HCT116 (cell line): Measurements from ENCODE around the gene HAPLN3. TPM values are rescaled to one million over a fixed set of nuclear protein-coding genes. Genes with fewer than 3 reads are reported as not detected.

ENCODE experiments used
- ATAC-seq: fragments of 200-7000 bp; cut with Tn5 transposase; 2 replicates; pipeline ENCODE4 v1.9.1; 2020; ENCODE audit warnings: mild to moderate bottlenecking, moderate library complexity
- BruUV-seq: library from RNA; stranded (reverse); fragments of 400-500 nt; replicated peaks from 2 replicates; lab custom pipeline; 2021; lab: Mats Ljungman, UMichigan
- CTCF ChIA-PET: fragments of 300-600 bp; sonication (Branson Sonifier 250); formaldehyde crosslinking; loops from one replicate; lab custom pipeline; 2021; ENCODE audit warnings: antibody characterized with exemption; lab: Charles Lee
- POLR2A ChIA-PET: fragments of 300-600, 350-600 bp; sonication (Branson Sonifier 250); formaldehyde crosslinking; loops from one replicate; lab custom pipeline; 2021; ENCODE audit warnings: antibody characterized with exemption; lab: Charles Lee
- RAD21 ChIA-PET, 2 experiments: fragments of 300-600 bp; sonication (Branson Sonifier 250); formaldehyde crosslinking; loops; one replicate each; lab custom pipeline; 2023; ENCODE audit warnings: low total read pairs in 2 of 2; ENCODE audit not compliant: uncharacterized antibody in 2 of 2, unreplicated experiment in 2 of 2, low non-redundant PET in 1 of 2; lab: Charles Lee
- DNase-seq: peaks from one replicate; pipeline ENCODE4 v3.0.0-alpha.2; 2010; ENCODE audit warnings: low read depth, low spot score
- H2AFZ ChIP-seq: fragments of 200-600 bp; shearing (Covaris generic), sonication (generic); 2 replicates; pipeline ENCODE4 v1.6.1; 2017; ENCODE audit warnings: low read depth, mixed run types, mixed read lengths, antibody characterized with exemption, low read length; ENCODE audit not compliant: poor library complexity, severe bottlenecking
- H3K27ac ChIP-seq: 2 replicates; pipeline ENCODE4 v1.5.1; 2012; ENCODE audit warnings: low read depth, low read length
- H3K27me3 ChIP-seq: fragments of 200-600 bp; sonication (generic); 2 replicates; pipeline ENCODE4 v1.6.1; 2016; ENCODE audit warnings: mixed run types, low read length, mixed read lengths; ENCODE audit not compliant: insufficient read depth
- H3K36me3 ChIP-seq, 2 experiments: fragments of 200-500 bp in 1 of 2; fragments of 200-600 bp in 1 of 2; sonication (Bioruptor generic) in 1 of 2; sonication (generic) in 1 of 2; 2 replicates each; pipeline versions ENCODE4 v1.5.1 to v1.6.1; 2014 to 2016; ENCODE audit warnings: low read length in 2 of 2, inconsistent platforms in 1 of 2, mixed read lengths in 1 of 2, mixed run types in 1 of 2; ENCODE audit not compliant: insufficient read depth in 2 of 2, control insufficient read depth in 1 of 2
- H3K4me1 ChIP-seq, 2 experiments: fragments of 200-600 bp in 1 of 2; sonication (generic) in 1 of 2; 2 replicates each; pipeline versions ENCODE4 v1.5.1 to v1.6.1; 2012 to 2017; ENCODE audit warnings: low read length in 2 of 2, inconsistent platforms in 1 of 2, mild to moderate bottlenecking in 1 of 2, mixed read lengths in 1 of 2, mixed run types in 1 of 2, moderate library complexity in 1 of 2; ENCODE audit not compliant: insufficient read depth in 2 of 2, control insufficient read depth in 1 of 2
- H3K4me2 ChIP-seq: fragments of 200-600 bp; sonication (generic); 2 replicates; pipeline ENCODE4 v1.6.1; 2017; ENCODE audit warnings: mixed run types, low read length, mixed read lengths
- H3K4me3 ChIP-seq, 2 experiments: fragments of 200-600 bp in 1 of 2; sonication (generic) in 1 of 2; replicated peaks in 1 of 2; 2 replicates each; pipeline ENCODE4 v1.5.1; 2011 to 2016; ENCODE audit warnings: low read length in 2 of 2, control low read depth in 1 of 2, low read depth in 1 of 2, mild to moderate bottlenecking in 1 of 2, mixed read lengths in 1 of 2, mixed run types in 1 of 2
- H3K79me2 ChIP-seq: fragments of 200-600 bp; sonication (generic); 2 replicates; pipeline ENCODE4 v1.6.1; 2017; ENCODE audit warnings: mild to moderate bottlenecking, mixed run types, low read length, moderate library complexity, mixed read lengths; ENCODE audit not compliant: insufficient read depth
- H3K9ac ChIP-seq: fragments of 200-600 bp; sonication (generic); 2 replicates; pipeline ENCODE4 v1.6.1; 2016; ENCODE audit warnings: low read length, mixed read lengths
- H3K9me2 ChIP-seq: fragments of 200-600 bp; sonication (generic), shearing (Covaris generic); 2 replicates; pipeline ENCODE4 v1.6.1; 2017; ENCODE audit warnings: mixed run types, mild to moderate bottlenecking, moderate library complexity; ENCODE audit not compliant: insufficient read depth
- H3K9me3 ChIP-seq, 2 experiments: fragments of 200-500 bp in 1 of 2; fragments of 200-600 bp in 1 of 2; sonication (Bioruptor generic) in 1 of 2; sonication (generic) in 1 of 2; 2 replicates each; pipeline ENCODE4 v1.6.1; 2014 to 2017; ENCODE audit warnings: low read length in 2 of 2, mixed read lengths in 2 of 2, inconsistent platforms in 1 of 2, low read depth in 1 of 2, mild to moderate bottlenecking in 1 of 2, mixed run types in 1 of 2, moderate library complexity in 1 of 2; ENCODE audit not compliant: control insufficient read depth in 1 of 2, insufficient read depth in 1 of 2
- H4K20me1 ChIP-seq: fragments of 200-600 bp; sonication (generic), shearing (Covaris generic); 2 replicates; pipeline ENCODE4 v1.6.1; 2017; ENCODE audit warnings: mixed run types, mild to moderate bottlenecking, moderate library complexity; ENCODE audit not compliant: insufficient read depth
- ATF3 ChIP-seq: IDR thresholded peaks from 2 replicates; pipeline ENCODE4 v1.6.1; 2012
- CBX3 ChIP-seq: IDR thresholded peaks from 2 replicates; pipeline ENCODE4 v1.6.1; 2012; ENCODE audit warnings: low read depth
- CEBPB ChIP-seq: IDR thresholded peaks from 2 replicates; pipeline ENCODE4 v1.6.1; 2012; ENCODE audit warnings: low read depth
- CTCF ChIP-seq, 3 experiments: fragments of 200-600 bp in 1 of 3; sonication (generic) in 1 of 3; IDR thresholded peaks in 2 of 3; conservative IDR thresholded peaks in 1 of 3; 2 replicates each; pipeline ENCODE4 v1.5.1; 2012 to 2017; ENCODE audit warnings: low read depth in 2 of 3, low read length in 2 of 3, antibody characterized with exemption in 1 of 3, borderline replicate concordance in 1 of 3, control low read depth in 1 of 3, mild to moderate bottlenecking in 1 of 3, mixed read lengths in 1 of 3, mixed run types in 1 of 3, moderate library complexity in 1 of 3; ENCODE audit not compliant: insufficient read depth in 1 of 3
- EGR1 ChIP-seq: IDR thresholded peaks from 2 replicates; pipeline ENCODE4 v1.6.1; 2012; ENCODE audit warnings: low read depth
- ELF1 ChIP-seq: IDR thresholded peaks from 2 replicates; pipeline ENCODE4 v1.6.1; 2012; ENCODE audit warnings: low read depth, borderline replicate concordance
- EZH2phosphoT487 ChIP-seq: fragments of 200-600 bp; IDR thresholded peaks from 2 replicates; pipeline ENCODE4 v1.6.1; 2018; ENCODE audit warnings: antibody characterized with exemption, borderline replicate concordance
- FOSL1 ChIP-seq: IDR thresholded peaks from 2 replicates; pipeline ENCODE4 v1.6.1; 2012; ENCODE audit warnings: low read depth
- POLR2AphosphoS5 ChIP-seq: IDR thresholded peaks from 2 replicates; pipeline ENCODE4 v1.6.1; 2011; ENCODE audit warnings: mild to moderate bottlenecking, low read depth, low read length, moderate library complexity
- SP1 ChIP-seq: IDR thresholded peaks from 2 replicates; pipeline ENCODE4 v1.6.1; 2012; ENCODE audit warnings: low read depth
- ZBTB33 ChIP-seq: IDR thresholded peaks from 2 replicates; pipeline ENCODE4 v1.6.1; 2011; ENCODE audit warnings: mild to moderate bottlenecking, low read length, moderate library complexity; ENCODE audit not compliant: insufficient replicate concordance; ENCODE audit errors: extremely low read depth
- ZFX ChIP-seq: fragments of 450-650 bp; IDR thresholded peaks from 2 replicates; pipeline ENCODE4 v1.6.1; 2017
- intact Hi-C: fragments of 100-400 bp; cut with micrococcal nuclease; formaldehyde crosslinking; loops from 2 replicates; pipeline ENCODE4 v1.10.0; 2022
- total RNA-seq: library from RNA; stranded (reverse); gene quantifications from one replicate; pipeline ENCODE4 v1.2.1, GENCODE V29; 2021; ENCODE audit not compliant: unreplicated experiment

HAPLN3 gene
- total RNA-seq, 1 experiment from 2014 or later, result 10.9 TPM

GRCh38 chr15:88847144-88847543 lies 48.2 kb downstream of the HAPLN3 start:
- no peak overlapping the region for H3K27ac ChIP-seq
- intact Hi-C loops, result no loop called here
- TF ChIP-seq ZBTB33 (no peak), CBX3 (no peak), SP1 (no peak), EGR1 (no peak), ELF1 (no peak), EZH2phosphoT487 (no peak), CTCF (IDR thresholded peaks at IDR 0.05 in 2 of 3, conservative IDR thresholded peaks at IDR 0.05 in 1 of 3; ENCODE audit: borderline replicate concordance in 1 of 3, insufficient read depth in 1 of 3, low read depth in 2 of 3, low read length in 2 of 3) (no peak), ATF3 (no peak), CEBPB (no peak), FOSL1 (no peak), POLR2AphosphoS5 (no peak), ZFX (no peak)
- H3K9ac ChIP-seq, result no peak overlapping the region
- ChIA-PET CTCF (no interaction called here), POLR2A (no interaction called here), RAD21 (no interaction called here)
- no peaks in the 10 kb centered on the region for H3K79me2 ChIP-seq
- no peaks in the 10 kb centered on the region for H3K27me3 ChIP-seq
- BruUV-seq, result no TSS peak
- DNase-seq (no peak), ATAC-seq (no peak)
- no peaks in the 10 kb centered on the region for H3K4me1 ChIP-seq
- no peak overlapping the region for H3K4me2 ChIP-seq
- no peak overlapping the region for H2AFZ ChIP-seq
- no peaks in the 10 kb centered on the region for H4K20me1 ChIP-seq
- H3K9me3 ChIP-seq, result no peaks in the 10 kb centered on the region
- no peak overlapping the region for H3K4me3 ChIP-seq
- no peaks in the 10 kb centered on the region for H3K9me2 ChIP-seq
- no peaks in the 10 kb centered on the region for H3K36me3 ChIP-seq
